SW 1271 (cell line): ENCODE measurements around the gene ASIC3.

ENCODE experiments used
- DNase-seq, 2 experiments: peaks; one replicate each; lab custom pipeline; 2025; lab: John Stamatoyannopoulos, UW

Gene ASIC3

GRCh38 chr7:151056666-151057505, 8.6 kb downstream of the ASIC3 start:
- no peak for DNase-seq

- DNase-seq = no peak
Observed at GRCh38 chr7:151057506-151057988, 9.2 kb downstream of the ASIC3 start, which contains the start of gene CDK5. CDK5 (minus strand) TSS chr7:151057897; CDS start chr7:151057848, 49 bp downstream.

GRCh38 chr7:151057989-151058780, 9.9 kb downstream of the ASIC3 start:
- DNase-seq = peak; percentile 99

- no peak for DNase-seq
Observed at GRCh38 chr7:151058781-151059366, 10.5 kb downstream of the ASIC3 start.

GRCh38 chr7:151059367-151060112, 11.2 kb downstream of the ASIC3 start, which contains the start of gene SLC4A2:
SLC4A2 (plus strand) TSS chr7:151059589; CDS start chr7:151061988, 2,399 bp downstream.
- peak; percentile 45 to 67 for DNase-seq

GRCh38 chr7:151060113-151060415, 11.7 kb downstream of the ASIC3 start:
- DNase-seq = no peak

- peak in 1 of 2 experiments; percentile 38 for DNase-seq
Observed at GRCh38 chr7:151060416-151061212, 12.3 kb downstream of the ASIC3 start.

- no peak for DNase-seq
Observed at GRCh38 chr7:151061213-151062110, 13.1 kb downstream of the ASIC3 start.

GRCh38 chr7:151062111-151062398, 13.7 kb downstream of the ASIC3 start:
- no peak for DNase-seq

GRCh38 chr7:151062399-151063211, 14.3 kb downstream of the ASIC3 start:
- DNase-seq = no peak

GRCh38 chr7:151063212-151063561, 14.9 kb downstream of the ASIC3 start:
- DNase-seq = no peak

- no peak for DNase-seq
Observed at GRCh38 chr7:151064454-151064853, 16.1 kb downstream of the ASIC3 start.

GRCh38 chr7:151064993-151065392, 16.7 kb downstream of the ASIC3 start:
- DNase-seq = no peak

- no peak for DNase-seq
Observed at GRCh38 chr7:151065516-151065915, 17.2 kb downstream of the ASIC3 start.

GRCh38 chr7:151066273-151066974, 18.1 kb downstream of the ASIC3 start:
- DNase-seq = no peak

- no peak for DNase-seq
Observed at GRCh38 chr7:151068069-151068773, 19.9 kb downstream of the ASIC3 start.

GRCh38 chr7:151069841-151070573, 21.7 kb downstream of the ASIC3 start:
- DNase-seq = no peak
